ENCODE results near the gene KCTD3.

The KCTD3 gene

DNA sequence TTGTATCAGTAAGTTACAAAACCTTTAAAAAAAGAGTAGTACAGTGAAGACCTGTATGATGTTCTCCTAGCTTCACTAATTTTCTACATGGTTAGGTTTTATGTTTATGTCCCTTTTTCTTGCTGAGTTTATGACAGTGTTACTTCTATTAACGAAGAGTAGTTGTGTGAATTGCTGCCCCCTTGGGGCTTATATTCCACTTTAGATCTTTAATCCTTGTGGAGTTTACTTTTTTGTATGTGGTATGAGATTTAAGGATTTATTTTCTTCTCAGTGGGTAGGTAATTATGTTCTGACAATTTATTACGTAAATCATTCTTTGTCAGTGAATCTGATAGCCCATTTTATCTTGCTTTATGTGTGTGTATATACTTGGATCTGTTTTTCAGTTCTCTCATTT lies 14.8 kb downstream of the KCTD3 start:
- Mint-ChIP-seq H3K4me3 (no peak overlapping the region), H3K4me1 (no peaks in the 10 kb centered on the region), H3K36me3 (peaks cover 15% of the 10 kb centered on the region), H3K27me3 (no peaks in the 10 kb centered on the region), H3K9me3 (no peaks in the 10 kb centered on the region), H3K27ac (no peak overlapping the region)
- no peak for DNase-seq
- CTCF ChIA-PET: no interaction called here

DNA sequence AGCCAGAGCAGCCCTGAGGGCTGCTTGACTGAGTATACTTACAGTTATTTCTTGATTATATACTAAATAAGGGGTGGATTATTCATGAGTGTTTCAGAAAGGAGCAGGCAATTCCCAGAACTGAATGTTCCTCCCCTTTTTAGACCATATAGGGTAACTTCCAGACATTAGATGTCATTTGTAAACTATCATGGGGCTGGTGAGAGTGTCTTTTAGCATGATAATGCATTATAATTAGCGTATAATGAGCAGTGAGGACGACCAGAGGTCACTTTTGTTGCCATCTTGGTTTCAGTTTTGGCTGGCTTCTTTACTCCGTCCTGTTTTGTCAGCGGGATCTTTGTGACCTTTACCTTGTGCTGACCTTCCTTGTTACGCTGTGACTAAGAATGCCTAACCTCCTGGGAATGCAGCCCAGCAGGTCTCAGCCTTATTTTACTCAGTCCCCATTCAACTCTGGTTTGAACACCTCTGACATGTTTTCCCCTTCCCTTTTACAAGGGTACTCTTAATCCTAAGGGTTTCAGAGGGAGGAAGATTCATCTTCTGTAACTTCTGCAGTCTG lies 16.2 kb downstream of the KCTD3 start:
- H3K27me3 Mint-ChIP-seq: no peaks in the 10 kb centered on the region
- peaks cover 13% of the 10 kb centered on the region for H3K36me3 Mint-ChIP-seq
- CTCF ChIA-PET: no interaction called here
- H3K9me3 Mint-ChIP-seq: no peaks in the 10 kb centered on the region
- DNase-seq: no peak
- no peak overlapping the region for H3K27ac Mint-ChIP-seq
- H3K4me1 Mint-ChIP-seq: no peaks in the 10 kb centered on the region
- no peak overlapping the region for H3K4me3 Mint-ChIP-seq

DNA sequence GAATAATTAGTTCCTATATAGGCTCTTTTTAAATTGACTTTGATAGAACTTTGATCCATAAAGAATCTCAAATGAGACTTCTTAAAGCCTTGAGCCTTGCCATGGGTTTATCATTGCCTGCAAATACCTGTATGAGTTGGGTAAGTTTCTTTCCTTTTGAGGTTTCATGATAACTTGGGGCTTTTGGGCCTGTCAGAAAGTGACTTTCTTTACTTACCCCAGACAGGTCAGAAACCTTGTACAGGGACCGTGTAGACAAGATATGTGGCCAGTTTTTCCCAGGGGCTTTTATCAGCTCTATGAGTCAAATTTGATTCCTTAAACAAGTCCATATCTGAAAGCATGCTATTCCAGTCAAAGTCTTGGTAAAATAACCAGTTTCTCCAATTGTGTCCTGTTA lies 17.3 kb downstream of the KCTD3 start:
- H3K4me3 Mint-ChIP-seq: no peak overlapping the region
- no peaks in the 10 kb centered on the region for H3K9me3 Mint-ChIP-seq
- H3K27me3 Mint-ChIP-seq: no peaks in the 10 kb centered on the region
- CTCF ChIA-PET: no interaction called here
- peaks cover 9% of the 10 kb centered on the region for H3K36me3 Mint-ChIP-seq
- DNase-seq: no peak
- no peaks in the 10 kb centered on the region for H3K4me1 Mint-ChIP-seq
- H3K27ac Mint-ChIP-seq: no peak overlapping the region

DNA sequence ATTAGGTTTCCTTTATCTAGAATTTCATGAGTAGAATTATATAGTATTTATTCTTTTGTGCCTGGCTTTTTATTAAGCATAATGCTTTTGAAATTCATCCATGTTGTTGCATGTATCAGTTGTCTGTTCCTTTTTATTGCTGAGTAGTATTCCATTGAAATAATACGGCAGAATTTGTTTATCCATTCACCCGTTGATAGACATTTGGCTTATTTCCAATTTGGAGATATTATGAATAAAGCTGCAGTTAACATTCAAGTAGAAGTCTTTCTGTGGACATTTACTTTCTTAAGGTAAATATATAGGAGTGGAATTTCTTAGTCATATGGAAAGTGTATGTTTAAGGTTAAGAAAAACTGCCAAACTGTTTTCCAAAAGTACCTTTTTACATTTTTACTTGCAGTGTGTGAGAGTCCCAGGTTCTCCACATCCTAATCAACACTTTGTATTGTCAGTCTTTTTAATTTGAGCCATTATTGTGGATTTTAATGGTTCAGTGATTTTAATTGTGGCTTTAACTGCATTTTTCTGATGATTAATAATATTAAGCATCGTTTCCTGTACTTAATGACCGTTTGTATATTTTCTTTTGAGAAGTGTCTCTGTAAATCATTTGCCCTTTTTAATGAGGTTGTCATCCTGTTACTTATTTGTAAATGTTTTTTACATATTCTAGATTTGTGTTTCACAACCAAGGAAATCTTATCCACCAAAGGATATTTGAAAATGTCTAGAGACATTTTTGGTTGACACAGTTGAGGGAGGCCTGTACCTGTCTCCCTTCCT lies 22.7 kb downstream of the KCTD3 start:
- Mint-ChIP-seq H3K27ac (no peak overlapping the region), H3K36me3 (peaks cover 18% of the 10 kb centered on the region), H3K9me3 (no peaks in the 10 kb centered on the region), H3K4me1 (peaks cover 13% of the 10 kb centered on the region), H3K27me3 (no peaks in the 10 kb centered on the region), H3K4me3 (no peak overlapping the region)
- CTCF ChIA-PET: interaction anchor here (1.8 kb wide), 1 partner anchor 15 kb away, joined by 4 read pairs; no protein-coding TSS in a partner anchor
- no peak for DNase-seq

DNA sequence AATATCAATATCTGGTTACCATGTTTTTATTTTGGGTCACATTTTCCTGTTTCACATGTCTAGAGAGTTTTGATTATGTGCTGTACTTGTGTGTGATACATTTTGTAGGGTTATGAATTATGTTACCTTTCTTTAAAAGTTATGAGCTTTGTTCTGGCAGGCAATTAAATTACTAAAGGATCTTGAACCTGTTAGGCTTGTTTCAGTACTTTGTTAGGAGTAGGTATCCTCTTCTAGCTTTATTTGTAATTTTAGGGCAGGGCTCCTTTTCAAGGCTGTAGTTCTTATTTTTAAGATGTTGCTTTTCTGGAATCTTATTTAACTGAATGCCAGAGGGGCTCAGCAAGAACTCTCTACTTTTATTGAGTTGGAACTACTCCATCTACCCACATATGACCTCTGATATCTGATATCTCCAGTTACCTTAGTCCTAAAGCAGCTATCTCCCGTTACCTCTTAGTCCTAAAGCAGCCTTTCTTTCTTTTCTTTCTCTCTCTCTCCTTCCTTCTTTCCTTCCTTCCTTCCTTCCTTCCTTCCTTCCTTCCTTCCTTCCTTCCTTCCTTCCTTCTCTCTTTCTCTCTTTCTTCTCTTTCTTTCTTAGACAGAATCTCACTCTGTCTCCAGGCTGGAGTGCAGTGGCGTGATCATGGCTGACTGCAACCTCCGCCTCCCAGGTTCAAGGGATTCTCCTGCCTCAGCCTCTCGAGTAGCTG lies 23.8 kb downstream of the KCTD3 start:
- no peak overlapping the region for H3K27ac Mint-ChIP-seq
- no peak overlapping the region for H3K4me3 Mint-ChIP-seq
- H3K9me3 Mint-ChIP-seq: no peaks in the 10 kb centered on the region
- CTCF ChIA-PET: interaction anchor here (1.8 kb wide), 1 partner anchor 14 kb away, joined by 4 read pairs; no protein-coding TSS in a partner anchor
- H3K4me1 Mint-ChIP-seq: peaks cover 13% of the 10 kb centered on the region
- H3K27me3 Mint-ChIP-seq: no peaks in the 10 kb centered on the region
- H3K36me3 Mint-ChIP-seq: peaks cover 17% of the 10 kb centered on the region
- DNase-seq: no peak

DNA sequence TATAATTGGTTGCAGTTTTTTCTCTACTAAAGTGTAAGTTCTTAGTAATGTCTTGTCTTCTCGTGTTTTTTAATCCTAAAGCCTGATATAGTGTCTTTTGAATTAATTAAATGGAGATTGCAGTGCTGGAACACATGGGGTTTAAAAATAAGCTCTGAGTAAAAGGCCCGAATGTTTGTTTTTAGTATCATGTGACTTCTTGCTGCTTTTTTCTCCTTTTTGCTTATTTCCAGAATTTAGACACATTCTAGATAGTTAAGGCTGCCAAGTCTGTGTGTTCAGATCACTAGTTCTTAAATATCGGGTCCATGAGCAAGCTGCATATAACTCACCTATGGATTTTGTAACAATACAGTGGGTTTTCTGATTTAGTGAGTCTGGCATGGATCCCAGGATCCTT lies 27.5 kb downstream of the KCTD3 start:
- H3K4me1 Mint-ChIP-seq: peaks cover 13% of the 10 kb centered on the region
- no peak for DNase-seq
- no peaks in the 10 kb centered on the region for H3K9me3 Mint-ChIP-seq
- peaks cover 18% of the 10 kb centered on the region for H3K36me3 Mint-ChIP-seq
- no peak overlapping the region for H3K4me3 Mint-ChIP-seq
- CTCF ChIA-PET: interaction anchor here (0.7 kb wide), 1 partner anchor 950 kb away, joined by 3 read pairs; no protein-coding TSS in a partner anchor
- H3K27ac Mint-ChIP-seq: no peak overlapping the region
- H3K27me3 Mint-ChIP-seq: no peaks in the 10 kb centered on the region

DNA sequence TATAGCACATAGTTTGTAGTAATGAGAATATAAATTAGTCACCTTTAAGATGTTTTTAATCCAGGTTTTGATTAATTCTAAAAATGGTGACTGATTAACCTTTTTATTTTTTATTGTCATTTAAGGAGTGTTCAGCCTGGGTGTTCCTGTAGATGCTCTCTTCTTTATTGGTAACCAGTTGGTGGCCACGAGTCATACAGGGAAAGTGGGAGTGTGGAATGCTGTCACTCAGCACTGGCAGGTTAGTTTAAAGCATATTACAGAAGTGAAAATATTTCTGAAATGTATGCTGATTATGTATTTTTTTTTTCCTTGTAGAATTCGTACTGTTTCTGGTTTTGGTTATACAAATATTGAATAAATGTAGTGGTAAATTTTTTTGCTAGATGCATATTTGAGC lies 28.1 kb downstream of the KCTD3 start:
- Mint-ChIP-seq H3K27me3 (no peaks in the 10 kb centered on the region), H3K4me3 (no peak overlapping the region), H3K36me3 (peaks cover 18% of the 10 kb centered on the region), H3K4me1 (peaks cover 13% of the 10 kb centered on the region), H3K27ac (no peak overlapping the region), H3K9me3 (no peaks in the 10 kb centered on the region)
- CTCF ChIA-PET: no interaction called here
- no peak for DNase-seq

DNA sequence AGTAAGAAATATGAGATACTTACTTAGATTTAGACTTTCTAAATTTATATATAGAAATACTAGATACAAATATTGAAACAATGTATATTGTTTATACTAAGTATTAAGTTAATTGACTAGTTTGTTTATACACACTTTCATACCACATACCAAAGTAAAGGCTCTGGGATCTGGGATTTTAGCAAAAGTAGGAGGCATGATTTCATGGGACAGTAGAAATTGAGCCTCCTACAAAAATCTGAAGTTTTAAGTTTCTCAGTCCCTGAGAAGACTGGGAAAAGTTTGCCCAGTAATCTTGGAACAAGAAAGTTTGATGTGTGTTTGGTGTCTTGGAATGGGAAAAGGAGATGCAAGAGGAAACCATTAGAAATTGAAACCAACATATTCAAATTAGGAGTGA lies 30.9 kb downstream of the KCTD3 start:
- CTCF ChIA-PET: no interaction called here
- Mint-ChIP-seq H3K4me3 (no peak overlapping the region), H3K9me3 (no peaks in the 10 kb centered on the region), H3K27ac (no peak overlapping the region), H3K27me3 (no peaks in the 10 kb centered on the region), H3K36me3 (peaks cover 9% of the 10 kb centered on the region), H3K4me1 (peaks cover 6% of the 10 kb centered on the region)
- no peak for DNase-seq

DNA sequence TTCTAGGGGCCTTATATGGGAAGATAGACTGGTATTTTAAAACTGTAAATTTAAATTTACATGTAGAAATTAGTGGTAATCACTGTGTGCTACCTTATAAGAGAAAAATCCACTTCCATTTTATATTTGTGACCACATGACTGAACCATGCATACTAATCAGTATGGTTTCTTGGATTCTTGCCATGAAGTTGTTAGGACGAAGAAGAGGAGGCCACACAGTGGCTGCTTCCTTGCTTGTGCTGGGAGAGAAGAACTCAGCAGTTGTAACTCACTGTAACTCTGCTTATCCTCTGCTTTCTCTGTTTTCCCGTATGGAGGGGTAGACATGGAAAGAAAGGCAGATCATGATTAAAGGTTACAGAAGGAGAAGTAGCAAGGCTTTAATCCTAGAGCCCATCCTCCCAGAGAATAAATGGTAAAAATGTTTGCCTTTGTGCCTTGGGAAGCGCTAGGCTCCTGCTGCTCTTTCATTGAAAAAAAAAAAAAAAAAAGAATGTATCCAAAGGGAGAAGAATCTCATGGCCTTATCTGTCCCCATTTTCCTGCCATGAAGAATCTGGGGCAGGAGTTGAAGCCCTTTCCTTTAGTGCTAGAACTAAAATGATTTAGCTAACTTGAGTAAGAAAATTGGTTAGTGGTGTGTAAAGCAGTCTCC lies 32.4 kb downstream of the KCTD3 start:
- Mint-ChIP-seq H3K4me1 (no peaks in the 10 kb centered on the region), H3K4me3 (no peak overlapping the region), H3K36me3 (peaks cover 7% of the 10 kb centered on the region), H3K27me3 (no peaks in the 10 kb centered on the region), H3K27ac (no peak overlapping the region), H3K9me3 (no peaks in the 10 kb centered on the region)
- no peak for DNase-seq
- CTCF ChIA-PET: no interaction called here

DNA sequence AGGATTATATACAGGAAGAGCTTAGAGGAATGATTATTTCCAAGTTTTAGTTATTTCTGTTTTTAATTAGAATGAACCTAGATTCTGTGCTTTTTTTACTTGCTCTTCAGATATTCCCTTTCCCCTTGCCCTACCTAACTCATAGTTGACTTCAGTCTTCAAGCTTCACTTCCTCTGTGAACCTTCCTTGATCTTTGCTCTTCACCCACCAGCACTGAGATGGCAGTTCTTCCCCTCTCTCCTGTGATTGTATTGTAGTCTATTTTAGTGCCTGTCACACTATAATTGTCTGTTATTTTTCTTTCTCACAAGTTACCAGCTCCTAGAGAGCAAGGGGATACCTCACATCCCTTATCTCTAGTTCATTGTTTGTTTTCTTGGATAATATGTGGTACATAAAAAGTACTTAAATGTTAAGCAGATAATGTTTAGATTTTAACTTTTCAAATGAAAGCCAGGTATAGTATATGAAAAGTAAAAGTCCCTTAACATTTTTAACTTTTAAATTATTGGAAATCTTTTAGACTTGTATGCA lies 33.2 kb downstream of the KCTD3 start:
- H3K9me3 Mint-ChIP-seq: no peaks in the 10 kb centered on the region
- H3K27me3 Mint-ChIP-seq: no peaks in the 10 kb centered on the region
- no peaks in the 10 kb centered on the region for H3K4me1 Mint-ChIP-seq
- no peak for DNase-seq
- peaks cover 7% of the 10 kb centered on the region for H3K36me3 Mint-ChIP-seq
- CTCF ChIA-PET: no interaction called here
- H3K4me3 Mint-ChIP-seq: no peak overlapping the region
- no peak overlapping the region for H3K27ac Mint-ChIP-seq

DNA sequence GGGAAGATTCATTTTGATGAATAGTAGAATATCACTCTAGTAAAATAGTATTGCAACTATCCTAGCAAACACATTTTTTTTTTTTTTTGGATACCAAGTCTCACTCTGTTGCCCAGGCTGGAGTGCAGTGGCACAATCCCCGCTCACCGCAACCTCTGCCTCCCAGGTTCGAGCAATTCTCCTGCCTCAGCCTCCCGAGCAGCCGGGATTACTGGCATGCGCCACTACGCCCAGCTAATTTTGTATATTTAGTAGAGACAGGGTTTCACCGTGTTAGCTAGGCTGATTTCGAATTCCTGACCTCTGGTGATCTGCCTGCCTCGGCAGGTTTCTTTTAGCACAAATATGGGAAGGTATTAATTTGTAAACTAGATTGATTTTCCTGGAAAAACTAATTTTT lies 33.8 kb downstream of the KCTD3 start:
- CTCF ChIA-PET: no interaction called here
- Mint-ChIP-seq H3K27ac (no peak overlapping the region), H3K9me3 (no peaks in the 10 kb centered on the region), H3K27me3 (no peaks in the 10 kb centered on the region), H3K4me1 (no peaks in the 10 kb centered on the region), H3K36me3 (peaks cover 7% of the 10 kb centered on the region), H3K4me3 (no peak overlapping the region)
- DNase-seq: no peak

DNA sequence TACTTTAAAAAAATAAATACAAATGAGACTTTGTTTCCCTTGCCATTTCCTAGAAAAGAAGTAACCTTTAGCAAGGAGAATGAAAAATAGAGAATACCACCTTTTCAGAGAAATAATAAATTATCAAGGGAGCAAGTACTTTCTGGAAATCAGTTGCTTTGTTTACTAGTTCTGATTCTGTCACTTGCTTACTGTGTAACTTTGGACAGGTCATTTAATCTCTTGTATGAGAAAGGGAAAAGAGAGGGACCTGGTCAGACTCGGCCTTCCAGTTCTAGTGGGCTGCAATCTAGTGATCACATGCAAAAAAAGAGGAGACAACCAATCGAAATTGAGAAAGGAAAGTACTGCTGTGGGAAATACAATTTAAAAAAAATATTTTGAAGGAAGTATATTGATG lies 34.2 kb downstream of the KCTD3 start:
- Mint-ChIP-seq H3K27me3 (no peaks in the 10 kb centered on the region), H3K9me3 (no peaks in the 10 kb centered on the region), H3K4me1 (no peaks in the 10 kb centered on the region), H3K27ac (no peak overlapping the region), H3K4me3 (no peak overlapping the region), H3K36me3 (peaks cover 7% of the 10 kb centered on the region)
- DNase-seq: no peak
- CTCF ChIA-PET: no interaction called here

DNA sequence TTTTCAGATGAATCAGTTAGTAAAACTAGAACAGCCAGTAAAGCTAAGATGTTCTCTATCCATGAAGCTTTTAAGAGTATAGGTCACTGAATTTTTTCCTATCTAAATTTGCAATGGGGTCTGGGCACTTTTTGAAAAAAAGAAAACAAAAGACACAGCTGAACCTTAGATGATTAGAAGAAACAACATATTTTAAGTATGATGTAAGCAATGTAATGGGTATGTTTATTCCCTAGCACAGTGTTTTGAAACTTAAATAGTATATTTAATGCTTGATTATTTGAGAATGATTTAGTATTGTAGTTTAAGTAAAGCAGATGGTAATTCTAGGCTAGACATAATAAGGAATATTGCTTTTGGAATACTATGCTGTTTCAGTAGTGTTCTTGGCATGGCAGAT lies 36.2 kb downstream of the KCTD3 start:
- H3K27me3 Mint-ChIP-seq: no peaks in the 10 kb centered on the region
- no peak for DNase-seq
- H3K36me3 Mint-ChIP-seq: no peaks in the 10 kb centered on the region
- CTCF ChIA-PET: no interaction called here
- no peaks in the 10 kb centered on the region for H3K9me3 Mint-ChIP-seq
- H3K4me3 Mint-ChIP-seq: no peak overlapping the region
- no peak overlapping the region for H3K27ac Mint-ChIP-seq
- H3K4me1 Mint-ChIP-seq: no peaks in the 10 kb centered on the region

DNA sequence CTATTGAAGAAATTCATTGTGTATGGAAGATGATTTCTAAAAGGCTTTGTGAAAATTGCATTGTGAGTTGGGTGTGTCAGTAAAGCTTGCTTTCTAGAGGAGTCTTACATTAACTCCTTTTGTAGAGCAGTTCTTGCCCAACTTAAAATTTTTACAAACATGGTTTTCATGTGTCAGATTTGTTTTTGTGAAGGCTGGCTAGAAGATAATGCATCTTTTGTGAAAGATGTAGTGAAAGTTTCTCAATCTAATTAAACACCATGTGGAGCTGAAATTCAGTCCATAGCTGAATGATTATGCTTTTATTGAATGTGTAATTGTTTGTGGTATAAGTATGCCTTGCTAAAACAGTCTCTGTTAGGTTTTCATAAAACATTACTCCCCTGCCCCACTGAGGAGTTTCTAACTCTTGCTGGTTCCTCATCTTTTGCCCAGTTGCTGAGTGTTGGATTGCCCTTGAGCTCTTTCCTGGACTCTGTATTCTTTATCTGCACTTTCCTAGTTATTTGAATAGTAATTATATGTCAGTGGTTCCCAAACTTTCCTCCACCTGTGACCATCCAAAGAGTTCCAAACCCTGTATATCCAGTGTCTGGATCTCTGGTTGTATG lies 38.0 kb downstream of the KCTD3 start:
- no peak for DNase-seq
- no peaks in the 10 kb centered on the region for H3K27me3 Mint-ChIP-seq
- no peaks in the 10 kb centered on the region for H3K4me1 Mint-ChIP-seq
- H3K4me3 Mint-ChIP-seq: no peak overlapping the region
- no peaks in the 10 kb centered on the region for H3K9me3 Mint-ChIP-seq
- H3K36me3 Mint-ChIP-seq: no peaks in the 10 kb centered on the region
- no peak overlapping the region for H3K27ac Mint-ChIP-seq
- CTCF ChIA-PET: interaction anchor here (0.7 to 1.0 kb wide), 3 partner anchors 9 to 975 kb away, joined by 3 to 4 read pairs (median 3); no protein-coding TSS in a partner anchor
